ENCODE data around the gene UAP1.
"Not testable (repeated sequence)": the region's sequence is repeated elsewhere in the genome, so short reads cannot be mapped to it uniquely, and the experiment has no call there.

Gene UAP1

DNA sequence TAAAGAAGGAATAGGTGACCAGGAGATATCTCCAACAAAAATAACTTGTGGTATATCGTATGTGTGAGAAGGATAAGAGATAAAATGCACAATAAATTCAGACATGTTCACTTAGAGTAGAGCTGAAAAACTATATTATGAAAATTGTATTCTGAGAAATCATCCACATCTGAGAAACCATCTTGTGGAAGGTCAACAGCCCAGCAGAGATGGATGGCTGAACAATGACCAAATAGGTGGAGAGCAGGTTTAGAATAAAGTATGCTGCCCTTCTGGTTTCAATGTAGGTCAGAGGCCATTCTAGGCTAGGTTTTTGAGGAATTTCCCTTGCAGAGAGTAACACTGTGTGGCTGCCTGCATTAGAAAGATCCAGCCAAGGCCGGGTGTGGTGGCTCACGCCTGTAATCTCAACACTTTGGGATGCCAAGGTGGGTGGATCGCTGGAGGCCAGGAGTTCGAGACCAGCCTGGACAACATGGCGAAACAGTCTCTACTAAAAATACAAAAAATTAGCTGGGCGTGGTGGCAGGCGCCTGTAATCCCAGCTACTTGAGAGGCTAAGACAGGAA is 8.8 kb upstream of the UAP1 start:
- peak in 1 of 2 experiments; percentile 46 for DNase-seq
- TF ChIP-seq POLR2A (IDR thresholded peaks at IDR 0.05; ENCODE audit: low read length), result no peak
- no peak for TF ChIP-seq GATA1 (IDR thresholded peaks at IDR 0.05; ENCODE audit: low read depth, low read length)

DNA sequence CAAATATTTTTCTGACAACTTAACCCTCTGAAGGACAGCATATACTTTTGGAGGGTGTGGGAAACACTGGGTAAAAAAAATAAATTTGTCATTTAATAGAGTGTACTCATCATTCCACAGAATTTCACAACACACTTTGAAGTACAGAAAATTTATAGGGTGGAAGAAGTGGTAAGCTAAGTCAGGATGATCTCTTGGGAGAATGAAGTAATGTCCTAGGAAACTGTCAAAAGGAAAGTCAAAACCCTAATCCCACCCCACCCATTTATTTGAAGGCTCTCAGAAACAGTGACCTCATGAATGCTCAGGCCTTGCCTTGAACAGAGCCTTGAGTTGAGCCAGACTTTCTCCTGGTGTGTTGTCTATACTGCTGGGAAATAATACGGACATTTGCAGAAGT is 7.3 kb upstream of the UAP1 start:
- TF ChIP-seq GATA1 (IDR thresholded peaks at IDR 0.05; ENCODE audit: low read depth, low read length), result no peak
- TF ChIP-seq POLR2A (IDR thresholded peaks at IDR 0.05; ENCODE audit: low read length), result no peak
- DNase-seq, result no peak

DNA sequence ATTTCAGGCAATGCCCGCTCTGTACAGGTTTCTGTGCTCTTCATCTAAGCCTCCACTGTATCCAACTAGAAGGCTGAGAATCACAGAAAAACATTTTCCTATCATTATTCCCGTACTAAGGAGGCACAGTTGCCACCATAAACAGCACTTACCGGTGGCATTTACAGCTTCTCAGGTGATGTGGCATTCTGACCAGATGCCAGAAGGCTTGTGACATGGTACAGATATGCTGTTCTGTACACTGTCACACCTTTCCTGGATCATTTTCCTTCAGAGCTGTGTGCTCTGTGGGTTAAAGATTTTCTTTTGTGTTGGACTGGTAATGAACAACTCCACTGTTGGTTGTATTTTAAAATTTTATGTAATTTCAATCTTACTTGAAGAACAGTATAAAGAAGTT is 4.0 kb upstream of the UAP1 start:
- TF ChIP-seq POLR2A (IDR thresholded peaks at IDR 0.05; ENCODE audit: low read length), result no peak
- no peak for TF ChIP-seq GATA1 (IDR thresholded peaks at IDR 0.05; ENCODE audit: low read depth, low read length)
- no peak for DNase-seq

DNA sequence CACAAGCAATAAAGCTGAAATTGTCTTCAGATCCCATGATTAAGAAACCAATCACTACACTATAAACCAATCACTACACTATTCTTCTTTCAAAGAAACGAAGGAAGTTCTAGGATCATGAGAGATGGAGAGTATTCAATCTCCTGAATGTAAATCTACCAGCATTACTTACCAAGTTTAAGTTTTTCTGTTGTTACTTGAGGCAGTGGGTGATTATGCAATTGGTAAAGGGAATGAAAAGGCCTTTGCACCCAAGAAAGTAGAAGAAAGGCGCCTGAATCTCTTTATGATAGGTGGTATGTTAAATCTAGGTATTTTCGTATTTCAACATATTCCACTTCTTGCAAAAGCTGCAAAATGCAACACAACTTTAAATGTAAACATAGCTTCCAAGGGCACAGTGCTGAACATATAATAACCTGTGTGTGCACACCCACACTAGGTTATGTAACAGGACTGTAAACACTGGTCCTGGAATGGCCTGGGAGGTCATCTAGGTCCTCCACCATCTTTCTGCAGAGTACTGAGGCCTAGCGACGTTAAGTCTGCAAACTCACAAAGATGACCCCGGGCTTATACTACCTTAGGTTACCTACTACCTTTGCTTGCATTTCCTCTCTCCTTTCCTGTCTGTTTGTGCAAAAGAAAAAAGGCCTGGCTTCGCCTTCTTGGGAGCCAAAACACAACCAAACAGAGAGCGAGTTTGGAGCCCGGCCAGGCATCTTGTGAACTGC is 1.1 kb upstream of the UAP1 start:
- TF ChIP-seq GATA1 (IDR thresholded peaks at IDR 0.05; ENCODE audit: low read depth, low read length), result no peak
- DNase-seq, result peak; percentile 51 to 52

DNA sequence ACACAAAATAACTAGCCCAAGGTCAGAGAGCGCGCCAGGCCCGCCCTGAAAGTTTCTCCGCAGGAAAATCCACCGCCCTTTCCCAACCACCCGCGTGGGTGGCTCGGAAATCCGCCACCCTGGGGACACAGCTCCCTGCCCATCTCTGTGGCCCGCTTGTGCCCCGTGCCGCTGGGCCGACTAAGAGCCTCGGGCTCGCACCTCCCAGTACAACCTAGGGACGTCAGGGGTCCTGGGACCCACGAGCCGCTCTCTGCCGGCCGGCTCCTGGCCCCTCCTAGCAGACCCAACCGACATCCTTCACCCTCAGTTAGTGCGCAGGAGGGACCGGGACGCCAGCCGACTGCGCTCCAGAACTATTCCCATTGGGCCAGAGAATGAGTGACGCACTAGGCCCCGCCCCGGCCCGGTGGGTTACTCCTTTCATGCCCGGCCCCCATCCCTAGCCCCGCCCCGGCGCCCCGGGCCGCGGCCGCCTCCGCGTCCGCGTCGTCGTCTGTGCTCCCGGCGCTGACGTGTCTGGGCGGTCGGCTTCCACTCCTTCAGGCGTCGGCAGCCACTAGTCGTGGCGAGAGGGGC is 396 bp upstream of the UAP1 start:
- DNase-seq, result peak; percentile 96 to 97
- TF ChIP-seq GATA1 (IDR thresholded peaks at IDR 0.05; ENCODE audit: low read depth, low read length) (no peak), POLR2A (IDR thresholded peaks at IDR 0.05; ENCODE audit: low read length) (peak; percentile 83)

DNA sequence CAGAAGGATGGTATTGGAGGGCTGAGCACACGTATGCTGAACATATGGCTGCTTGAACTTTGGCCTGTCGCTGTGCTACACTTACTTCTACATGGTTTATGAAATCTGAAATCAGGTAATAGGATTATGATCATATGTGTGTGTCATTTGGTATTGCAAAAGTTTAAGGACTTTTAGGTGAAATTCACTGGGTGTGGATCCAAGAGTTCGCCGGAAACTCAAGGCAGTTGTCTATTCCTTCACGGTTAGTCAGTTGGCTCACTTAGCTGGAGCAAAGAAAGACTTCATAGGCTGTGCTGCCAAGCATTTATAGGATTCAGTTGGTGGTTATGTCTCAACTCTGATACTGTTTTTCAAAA is 927 bp downstream of the UAP1 start:
- peak; percentile 34 to 46 for DNase-seq

DNA sequence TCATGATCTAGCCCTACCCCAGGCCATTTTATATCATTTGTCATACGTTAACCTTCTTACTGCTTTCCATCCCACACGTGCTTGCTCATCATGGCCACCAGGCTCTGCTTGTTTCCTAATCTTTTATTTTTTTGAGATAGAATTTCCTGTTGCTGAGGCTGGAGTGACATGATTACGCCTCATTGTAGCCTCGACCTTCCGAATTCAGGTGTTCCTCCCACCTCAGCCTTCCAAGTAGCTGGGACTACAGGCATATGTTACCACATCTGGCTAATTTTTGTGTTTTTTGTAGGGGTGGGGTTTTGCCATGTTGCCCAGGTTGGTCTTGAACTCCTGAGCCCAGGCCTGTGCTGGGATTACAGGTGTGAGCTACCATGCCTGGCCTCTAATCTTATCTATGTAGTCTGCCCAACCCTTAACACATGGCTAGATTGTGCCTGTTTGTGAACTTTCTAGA is 3.3 kb downstream of the UAP1 start:
- TF ChIP-seq GATA1 (IDR thresholded peaks at IDR 0.05; ENCODE audit: low read depth, low read length), result no peak
- TF ChIP-seq POLR2A (IDR thresholded peaks at IDR 0.05; ENCODE audit: low read length), result no peak
- DNase-seq, result peak; percentile 24 to 34

More for the DNA sequence above, 927 bp downstream of the UAP1 start:
- TF ChIP-seq GATA1 (IDR thresholded peaks at IDR 0.05; ENCODE audit: low read depth, low read length) (no peak), POLR2A (IDR thresholded peaks at IDR 0.05; ENCODE audit: low read length) (no peak)

DNA sequence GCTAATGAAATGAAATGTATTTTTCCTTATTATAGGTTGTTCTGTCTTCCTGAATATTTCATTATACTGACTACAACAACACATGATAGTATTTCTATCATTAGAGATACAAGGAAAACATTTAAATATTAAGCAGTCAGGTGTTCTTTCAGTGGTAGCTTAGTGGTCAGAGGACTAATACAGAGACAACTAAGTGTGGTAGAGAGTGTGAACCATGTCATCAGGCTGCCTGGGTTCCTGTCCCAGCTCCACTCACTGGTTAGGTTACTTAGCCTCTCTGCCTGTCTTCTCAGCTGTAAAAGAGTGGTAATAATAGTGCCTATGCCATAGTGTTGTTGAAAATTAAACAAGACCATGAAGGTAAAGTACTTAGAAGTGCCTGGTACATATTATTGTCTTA is 3.9 kb downstream of the UAP1 start:
- TF ChIP-seq POLR2A (IDR thresholded peaks at IDR 0.05; ENCODE audit: low read length) (no peak), GATA1 (IDR thresholded peaks at IDR 0.05; ENCODE audit: low read depth, low read length) (no peak)
- DNase-seq, result no peak

DNA sequence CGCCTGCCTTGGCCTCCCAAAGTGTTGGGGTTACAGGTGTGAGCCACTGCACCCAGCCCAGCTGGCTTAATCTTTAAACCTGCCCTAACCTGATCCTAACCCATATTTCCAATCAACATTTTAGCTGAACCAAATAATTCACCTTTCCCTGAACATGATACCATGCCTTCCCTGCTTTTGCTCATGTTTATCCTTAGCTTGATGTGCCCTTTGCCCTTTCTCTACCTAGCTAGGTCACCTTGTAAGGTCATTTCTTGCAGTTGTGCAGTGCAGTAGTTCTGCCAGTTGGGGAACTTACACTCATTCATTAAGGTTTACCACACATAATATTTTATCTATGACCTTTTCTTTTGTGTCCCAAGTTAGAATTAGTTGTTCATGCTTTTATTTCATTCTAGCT is 5.3 kb downstream of the UAP1 start:
- DNase-seq, result no peak
- TF ChIP-seq POLR2A (IDR thresholded peaks at IDR 0.05; ENCODE audit: low read length) (no peak), GATA1 (IDR thresholded peaks at IDR 0.05; ENCODE audit: low read depth, low read length) (no peak)

DNA sequence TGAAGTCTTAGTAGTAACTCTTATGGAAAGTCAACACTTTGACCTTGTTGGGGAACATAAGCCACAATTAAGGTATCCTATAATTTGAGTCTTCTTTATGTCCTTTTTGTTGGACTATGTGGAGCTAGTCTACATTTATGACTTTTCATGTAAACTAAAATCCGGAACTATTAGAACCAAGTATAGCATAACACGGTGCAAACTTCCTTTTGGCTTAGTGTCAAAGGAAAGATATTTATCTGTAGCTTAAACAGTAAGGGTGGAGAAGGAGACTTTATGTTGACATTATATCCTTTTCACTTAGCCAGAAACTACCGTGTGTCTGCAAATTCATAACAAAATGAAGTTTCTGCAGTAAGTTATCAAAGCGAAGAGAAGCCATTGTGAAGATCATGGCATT is 7.3 kb downstream of the UAP1 start:
- TF ChIP-seq GATA1 (IDR thresholded peaks at IDR 0.05; ENCODE audit: low read depth, low read length) (no peak), POLR2A (IDR thresholded peaks at IDR 0.05; ENCODE audit: low read length) (no peak)
- peak in 1 of 2 experiments; percentile 8 for DNase-seq

DNA sequence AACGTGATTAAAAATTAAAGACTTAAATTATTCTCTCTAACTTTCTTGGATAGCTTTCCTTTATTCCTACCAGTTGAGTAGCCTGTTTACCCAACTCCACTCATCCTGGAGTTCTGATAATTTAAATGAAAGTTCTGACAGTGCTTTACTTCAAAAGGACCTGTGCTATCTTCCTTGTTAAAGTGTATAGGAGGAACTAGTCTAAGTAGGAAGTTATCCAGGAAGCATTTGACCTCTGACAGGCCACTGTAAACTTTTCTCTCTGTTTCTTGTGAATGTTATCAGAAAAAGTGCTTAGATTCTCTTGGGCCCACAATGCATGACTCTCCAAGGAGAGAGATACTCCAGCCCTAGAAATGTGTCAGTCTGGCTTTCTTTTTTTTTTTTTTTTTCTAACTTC is 9.2 kb downstream of the UAP1 start:
- no peak for DNase-seq
- TF ChIP-seq GATA1 (IDR thresholded peaks at IDR 0.05; ENCODE audit: low read depth, low read length), result no peak
- no peak for TF ChIP-seq POLR2A (IDR thresholded peaks at IDR 0.05; ENCODE audit: low read length)

DNA sequence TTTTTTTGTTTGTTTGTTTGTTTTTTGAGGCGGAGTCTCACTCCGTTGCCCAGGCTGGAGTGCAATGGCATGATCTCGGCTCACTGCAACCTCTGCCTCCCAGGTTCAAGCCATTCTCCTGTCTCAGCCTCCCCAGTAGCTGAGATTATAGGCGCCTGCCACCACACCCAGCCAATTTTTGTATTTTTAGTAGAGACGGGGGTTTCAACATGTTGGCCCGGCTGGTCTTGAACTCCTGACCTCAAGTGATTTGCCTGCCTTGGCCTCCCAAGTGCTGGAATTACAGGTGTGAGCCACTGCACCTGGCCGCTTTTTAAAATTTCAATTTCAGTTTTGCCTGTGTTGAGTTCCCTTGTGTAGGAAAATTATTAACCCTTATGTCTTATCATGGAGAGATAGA is 9.6 kb downstream of the UAP1 start:
- DNase-seq, result not testable (repeated sequence)

DNA sequence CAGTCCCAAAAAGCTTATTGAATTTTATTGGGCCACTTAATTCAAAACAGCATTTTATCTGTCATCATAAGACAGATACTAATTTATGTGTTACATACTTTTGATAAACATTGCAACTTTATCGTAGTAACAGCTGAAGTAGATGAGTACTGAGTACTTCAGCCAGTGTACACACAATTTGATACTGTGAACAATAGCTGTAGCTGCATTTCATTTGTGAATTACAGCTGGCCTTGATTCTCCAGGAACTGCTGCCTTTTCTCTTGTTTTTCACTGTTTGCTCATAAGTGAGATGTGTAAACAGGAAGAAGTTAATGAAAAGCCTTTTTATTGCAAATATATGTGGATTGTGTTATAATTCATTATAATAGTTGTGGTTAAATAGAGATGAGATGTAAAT is 10.2 kb downstream of the UAP1 start:
- no peak for DNase-seq
- TF ChIP-seq POLR2A (IDR thresholded peaks at IDR 0.05; ENCODE audit: low read length) (no peak), GATA1 (IDR thresholded peaks at IDR 0.05; ENCODE audit: low read depth, low read length) (no peak)

DNA sequence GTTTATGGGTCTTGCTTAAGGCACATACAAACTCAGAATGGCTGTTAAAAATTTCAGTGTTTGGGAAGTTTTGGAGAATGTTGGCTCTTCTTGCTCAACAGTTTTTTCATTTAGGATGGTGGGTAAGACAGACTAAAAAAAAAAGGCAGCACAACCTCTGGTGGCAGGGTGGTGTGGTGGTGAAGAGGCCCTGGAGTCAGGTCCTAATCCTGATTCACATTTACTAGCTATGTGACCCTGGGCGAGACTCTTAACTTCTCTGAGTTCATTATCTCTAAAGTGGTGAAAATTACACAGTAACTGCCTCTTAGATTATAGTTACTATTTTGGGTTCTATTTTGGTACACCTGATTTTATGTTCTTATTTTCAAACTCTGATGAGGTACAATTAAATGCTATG is 11.6 kb downstream of the UAP1 start:
- TF ChIP-seq GATA1 (IDR thresholded peaks at IDR 0.05; ENCODE audit: low read depth, low read length), result no peak
- no peak for TF ChIP-seq POLR2A (IDR thresholded peaks at IDR 0.05; ENCODE audit: low read length)
- DNase-seq, result peak in 1 of 2 experiments; percentile 13

DNA sequence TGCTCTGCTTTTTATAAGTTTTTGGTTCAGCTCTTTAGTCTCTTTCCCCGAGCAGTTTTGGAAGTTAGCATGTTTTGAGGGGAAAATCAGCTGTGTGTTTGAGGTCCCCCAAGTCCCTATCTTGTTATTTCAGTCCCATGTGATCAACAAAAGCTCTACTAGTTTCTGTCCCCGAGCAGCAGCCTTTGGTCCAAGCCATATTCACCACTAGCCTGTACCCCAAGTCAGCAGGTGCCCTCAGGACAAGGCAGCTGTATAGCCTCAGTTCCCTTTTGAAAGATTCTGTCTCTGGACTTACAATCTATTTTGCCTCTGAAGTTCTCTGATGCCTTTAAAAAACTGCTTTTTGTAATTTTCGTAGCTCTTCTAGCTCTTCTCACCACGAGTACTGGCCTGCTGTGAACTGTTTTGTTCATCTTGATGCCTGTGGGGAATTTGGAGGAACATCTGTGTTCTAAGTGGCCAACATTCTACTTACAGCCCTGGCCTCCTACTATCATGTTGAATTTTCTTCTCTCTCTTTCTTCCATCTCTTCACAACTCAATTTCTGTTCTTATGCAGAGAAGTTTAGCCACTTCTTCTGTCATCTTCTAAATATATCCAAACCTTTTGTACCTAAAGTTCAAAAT is 16.7 kb downstream of the UAP1 start:
- TF ChIP-seq GATA1 (IDR thresholded peaks at IDR 0.05; ENCODE audit: low read depth, low read length) (no peak), POLR2A (IDR thresholded peaks at IDR 0.05; ENCODE audit: low read length) (no peak)
- DNase-seq, result no peak
